HG02943 (cell line): ENCODE results near the gene NOLC1.

Source experiments
- ATAC-seq: cut with Tn5 transposase; IDR thresholded peaks from one replicate; pipeline ENCODE4 v1.9.1; 2021; ENCODE audit warnings: mild to moderate bottlenecking, low read depth, moderate library complexity; ENCODE audit not compliant: unreplicated experiment

The NOLC1 gene

GRCh38 chr10:102200751-102201640 is 48.8 kb downstream of the NOLC1 start:
- no peak for ATAC-seq

GRCh38 chr10:102202386-102202785 is 50.2 kb downstream of the NOLC1 start:
- no peak for ATAC-seq

GRCh38 chr10:102208311-102209035 is 56.3 kb downstream of the NOLC1 start:
- no peak for ATAC-seq

DNA sequence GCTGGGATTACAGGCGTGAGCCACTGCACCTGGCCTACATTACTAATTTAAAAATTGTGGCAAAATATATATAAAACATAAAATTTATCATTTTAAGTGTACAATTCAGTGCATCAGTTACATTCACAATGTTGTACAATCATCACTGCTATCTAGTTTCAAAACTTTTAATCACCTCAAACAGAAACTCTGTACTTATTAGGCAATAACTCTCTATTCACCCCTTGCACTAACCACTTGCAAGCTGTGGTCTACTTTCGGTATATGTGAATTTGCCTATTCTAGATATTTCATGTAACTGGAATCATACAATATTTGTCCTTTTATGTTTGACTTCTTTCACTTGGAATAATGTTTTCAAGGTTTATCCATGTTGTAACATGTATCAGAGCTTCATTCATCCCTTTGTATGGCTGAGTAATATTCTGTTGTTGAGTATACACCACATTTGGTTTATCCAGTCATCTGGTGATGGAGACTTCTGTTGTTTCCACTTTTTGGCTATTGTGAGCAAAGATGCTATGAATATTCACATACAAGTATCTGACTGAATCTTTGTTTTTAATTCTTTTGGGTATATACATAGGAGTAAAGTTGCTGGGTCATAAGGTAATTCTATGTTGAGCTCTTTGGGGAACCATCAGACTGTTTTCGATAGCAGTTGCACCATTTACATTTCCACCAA is 59.6 kb downstream of the NOLC1 start:
- no peak for ATAC-seq
